Ovary (tissue), 3 donors: ENCODE measurements around the gene MBNL1.

ENCODE experiments used
- CTCF ChIP-seq, 3 donors: fragments of 450-650 bp in 2 of 3; fragments of 200-600 bp in 1 of 3; IDR thresholded peaks; one replicate each; pipeline versions ENCODE4 v1.5.1 to v1.8.0; 2016 to 2022; ENCODE audit warnings: antibody characterized with exemption in 3 of 3, mild to moderate bottlenecking in 1 of 3
- EP300 ChIP-seq: sonication (generic); formaldehyde crosslinking; IDR thresholded peaks from one replicate; pipeline ENCODE4 v1.6.1; 2017; ENCODE audit warnings: antibody characterized with exemption
- POLR2A ChIP-seq: fragments of 450-650 bp; IDR thresholded peaks from one replicate; pipeline ENCODE4 v1.6.1; 2017; ENCODE audit warnings: antibody characterized with exemption, mild to moderate bottlenecking, moderate library complexity
- donor health status: DM: no; HTN: no; CAD: no.

- no peak for TF ChIP-seq CTCF (IDR thresholded peaks at IDR 0.05)
- no peak for TF ChIP-seq EP300
- no peak for TF ChIP-seq POLR2A
Observed at GRCh38 chr3:152413240-152413639, 144.5 kb downstream of the MBNL1 start.
